ENCODE results near the gene MAGEA11.

- TF ChIP-seq POLR2AphosphoS5 (IDR thresholded peaks at IDR 0.05; ENCODE audit: low read depth, low read length) (no peak), SPI1 (IDR thresholded peaks at IDR 0.05; ENCODE audit: low read depth, low read length) (no peak), POLR2A (IDR thresholded peaks at IDR 0.05; ENCODE audit: low read depth, low read length) (no peak), TAF1 (IDR thresholded peaks at IDR 0.05; ENCODE audit: low read depth, low read length) (no peak)
These were observed 29.8 kb upstream of the MAGEA11 start for GRCh38 chrX:149682031-149682430.
